ENCODE measurements around the gene LEAP2.
"Not testable (repeated sequence)": the region's sequence is repeated elsewhere in the genome, so short reads cannot be mapped to it uniquely, and the experiment has no call there.

LEAP2 gene

GRCh38 chr5:132840896-132841295 is 32.6 kb upstream of the LEAP2 start:
- DNase-seq (ENCODE audit: low spot score) = no peak

GRCh38 chr5:132841305-132841704 is 32.2 kb upstream of the LEAP2 start:
- DNase-seq (ENCODE audit: low spot score) = no peak

- DNase-seq (ENCODE audit: low spot score) = no peak
Observed at GRCh38 chr5:132848270-132848669, 25.2 kb upstream of the LEAP2 start.

DNA sequence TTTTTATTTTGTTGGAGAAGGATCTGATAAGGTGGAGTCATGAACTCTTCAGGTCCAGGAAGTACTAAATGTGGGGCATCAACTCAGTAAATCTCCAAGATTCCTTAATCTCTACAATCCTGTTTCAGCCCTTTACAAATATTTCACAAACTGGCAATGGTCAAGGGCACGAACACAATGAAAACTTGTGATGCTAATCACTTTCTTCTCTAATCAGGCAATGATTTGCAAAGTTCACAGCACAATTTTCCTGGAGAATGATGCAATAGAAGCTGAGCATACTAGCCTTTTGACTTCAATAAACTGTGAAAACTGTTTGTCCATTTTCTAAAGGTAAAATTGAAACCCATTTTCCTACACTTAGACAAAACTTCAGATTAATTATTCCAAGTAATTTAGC is 24.1 kb upstream of the LEAP2 start:
- no peak for DNase-seq (ENCODE audit: low spot score)

DNA sequence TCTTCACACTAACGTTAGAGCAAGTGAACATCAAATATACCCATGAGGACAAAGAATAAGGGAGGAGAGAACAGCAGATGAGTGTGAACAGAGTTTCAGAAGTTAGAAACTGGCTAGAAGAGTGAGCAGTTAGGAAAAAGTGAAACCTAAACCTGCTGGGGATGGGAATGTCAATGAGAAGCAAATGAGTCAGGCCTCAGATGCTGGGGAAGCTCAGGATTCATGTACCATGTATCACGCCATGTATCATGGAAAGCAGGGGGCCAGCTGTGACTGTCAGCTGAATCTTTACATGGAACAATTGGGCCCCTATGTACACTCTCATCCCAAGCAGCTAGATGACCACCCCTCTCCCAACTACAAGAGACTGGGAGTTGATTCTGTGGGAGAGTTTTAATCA is 23.4 kb upstream of the LEAP2 start:
- peak; percentile 45 for DNase-seq (ENCODE audit: low spot score)

DNA sequence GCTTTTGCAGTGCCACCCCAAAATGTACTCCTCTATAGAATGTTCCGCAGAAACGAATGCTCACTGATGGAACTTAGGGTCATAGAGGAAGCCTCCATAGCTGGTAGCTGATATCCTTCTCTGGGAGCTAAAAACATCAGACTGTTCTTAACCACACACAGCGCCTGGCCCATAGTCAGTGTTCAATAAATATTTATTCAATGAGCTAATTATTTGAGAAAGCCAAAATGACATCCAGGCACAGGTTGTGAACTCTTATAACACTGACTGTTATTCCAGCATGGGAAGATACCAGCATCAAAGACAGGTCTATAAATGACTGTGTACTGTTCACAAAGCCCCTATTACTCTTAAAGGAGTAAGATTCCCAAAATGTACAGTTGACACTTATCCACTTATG is 20.1 kb upstream of the LEAP2 start:
- DNase-seq (ENCODE audit: low spot score) = no peak

DNA sequence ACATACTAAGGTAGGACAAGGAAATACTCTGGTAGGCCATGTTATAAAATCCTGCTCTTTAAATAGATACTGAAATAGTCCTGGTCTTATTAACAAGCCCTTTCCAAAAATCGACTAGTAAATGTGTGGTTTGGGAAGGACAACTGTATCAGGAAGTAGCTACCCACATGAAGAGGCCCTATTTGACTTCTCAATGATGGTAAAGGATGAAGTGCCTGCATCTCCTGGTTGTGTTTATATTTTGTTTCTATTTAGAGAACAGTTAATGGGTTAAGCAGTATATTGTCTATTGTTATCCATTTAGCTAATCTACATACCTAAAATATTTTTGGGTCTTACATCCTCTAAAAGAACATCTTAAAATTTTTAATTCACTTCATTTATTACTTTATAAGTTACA is 19.7 kb upstream of the LEAP2 start:
- DNase-seq (ENCODE audit: low spot score) = no peak

DNA sequence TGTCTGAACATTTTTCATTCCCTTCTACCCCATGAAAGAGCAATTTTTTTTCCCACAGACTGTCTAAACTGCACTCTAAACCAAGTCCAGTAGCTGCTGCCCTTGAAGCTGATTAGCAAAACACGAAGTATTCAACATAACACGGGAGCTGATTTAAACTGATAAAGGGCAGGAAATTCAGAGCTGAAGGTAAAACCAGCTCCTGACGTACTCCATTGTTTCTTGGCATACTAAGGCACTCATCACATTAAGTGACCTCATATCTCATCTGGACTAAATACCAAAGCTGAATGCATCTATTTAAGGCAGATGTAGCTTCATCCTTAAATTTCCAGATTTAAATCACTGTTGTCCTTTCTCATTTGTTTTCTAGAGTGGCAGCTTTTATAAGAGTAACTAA is 19.2 kb upstream of the LEAP2 start:
- no peak for DNase-seq (ENCODE audit: low spot score)

DNA sequence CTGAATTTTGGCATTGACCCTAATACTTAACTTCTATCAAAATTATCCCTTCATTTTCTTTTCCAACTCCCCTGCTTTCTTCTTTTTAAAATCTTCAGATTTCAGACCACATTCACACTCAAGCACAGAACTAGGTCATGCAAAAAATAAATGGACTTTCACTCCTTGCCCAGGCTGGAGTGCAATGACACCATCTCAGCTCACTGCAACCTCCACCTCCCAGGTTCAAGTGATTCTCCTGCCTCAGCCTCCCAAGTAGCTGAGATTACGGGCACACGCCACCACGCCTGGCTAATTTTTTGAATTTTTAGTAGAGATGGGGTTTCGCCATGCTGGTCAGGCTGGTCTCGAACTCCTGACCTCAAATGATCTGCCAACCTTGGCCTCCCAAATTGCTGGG is 18.5 kb upstream of the LEAP2 start:
- not testable (repeated sequence) for DNase-seq (ENCODE audit: low spot score)

DNA sequence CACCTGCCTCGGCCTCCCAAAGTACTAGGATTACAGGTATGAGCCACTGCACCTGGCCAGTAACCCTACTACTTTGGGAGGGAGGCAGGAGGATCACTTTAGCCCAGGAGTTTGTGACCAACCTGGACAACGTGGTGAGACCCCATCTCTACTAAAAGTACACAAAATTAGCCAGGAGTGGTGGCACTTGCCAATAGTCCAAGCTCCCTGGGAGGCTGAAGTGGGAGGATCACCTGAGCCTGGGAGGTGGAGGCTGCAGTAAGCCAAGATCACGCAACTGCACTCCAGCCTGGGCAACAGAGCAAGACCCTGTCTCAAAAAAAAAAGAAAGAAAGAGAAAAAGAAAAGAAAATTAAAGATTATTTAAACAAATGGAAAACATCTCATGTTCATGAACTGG is 17.5 kb upstream of the LEAP2 start:
- no peak for DNase-seq (ENCODE audit: low spot score)

GRCh38 chr5:132859889-132860437 is 13.5 kb upstream of the LEAP2 start:
- DNase-seq (ENCODE audit: low spot score) = no peak

DNA sequence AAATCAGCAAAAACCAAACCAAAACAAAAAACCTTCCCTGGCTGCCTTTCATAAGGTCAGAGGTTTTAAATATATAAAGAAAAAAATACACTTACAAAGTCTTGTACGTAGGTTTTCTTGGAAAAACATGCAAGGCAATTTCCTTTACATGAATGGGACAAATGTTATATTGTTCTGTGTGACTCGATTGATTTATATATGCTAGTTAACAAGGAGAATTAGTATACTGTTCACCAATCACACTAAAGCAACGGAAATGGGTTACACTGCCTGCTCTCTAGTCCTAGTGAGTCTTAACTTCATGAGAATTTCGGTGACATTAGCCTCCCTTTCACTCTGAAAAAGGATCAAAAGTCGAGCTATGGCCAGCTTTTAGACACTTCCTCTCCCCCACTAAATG is 12.7 kb upstream of the LEAP2 start:
- DNase-seq (ENCODE audit: low spot score) = no peak

DNA sequence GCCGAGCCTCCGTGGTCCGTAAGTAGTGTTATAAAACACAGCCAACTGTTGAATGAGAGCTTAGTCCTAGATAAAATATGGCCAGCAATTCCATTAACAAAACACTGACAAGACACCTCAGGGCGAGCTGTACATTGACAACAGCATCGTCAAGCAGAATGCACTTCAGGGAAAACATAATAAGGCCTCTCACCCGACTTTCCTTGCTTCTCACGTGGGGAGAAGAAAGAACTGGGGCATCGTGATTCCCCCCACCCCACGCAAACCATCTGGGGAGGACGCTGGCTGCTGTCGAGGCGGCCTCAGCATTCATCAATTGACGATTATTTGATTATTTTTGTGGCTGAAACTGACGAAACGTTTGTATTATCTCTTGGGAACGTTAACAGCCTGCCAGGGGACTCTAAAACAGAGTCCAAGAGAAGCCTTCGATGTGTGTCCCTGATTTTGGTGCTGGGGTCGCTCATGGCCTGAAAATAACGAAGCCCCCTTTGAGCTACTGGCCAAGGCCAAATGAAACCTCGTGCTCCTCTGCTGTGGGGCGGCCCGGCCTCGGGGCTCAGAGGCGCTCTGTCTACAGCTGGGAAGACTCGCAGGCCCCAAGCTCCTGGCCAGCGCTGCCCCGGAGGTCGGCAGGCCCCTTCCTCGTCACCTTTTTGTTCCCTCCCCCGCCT is 7.7 kb upstream of the LEAP2 start:
- DNase-seq (ENCODE audit: low spot score) = no peak

- peak; percentile 99 for DNase-seq (ENCODE audit: low spot score)
Observed at GRCh38 chr5:132866342-132867045, 7.0 kb upstream of the LEAP2 start, which contains the start of the genes GDF9 and UQCRQ. TSS of gene GDF9 (minus strand) at chr5:132866469. CDS start at chr5:132864533, 1,936 bp downstream. TSS of gene UQCRQ (plus strand) at chr5:132866642. CDS start at chr5:132866882, 240 bp downstream.

- no peak for DNase-seq (ENCODE audit: low spot score)
Observed at GRCh38 chr5:132867046-132867451, 6.4 kb upstream of the LEAP2 start.

DNA sequence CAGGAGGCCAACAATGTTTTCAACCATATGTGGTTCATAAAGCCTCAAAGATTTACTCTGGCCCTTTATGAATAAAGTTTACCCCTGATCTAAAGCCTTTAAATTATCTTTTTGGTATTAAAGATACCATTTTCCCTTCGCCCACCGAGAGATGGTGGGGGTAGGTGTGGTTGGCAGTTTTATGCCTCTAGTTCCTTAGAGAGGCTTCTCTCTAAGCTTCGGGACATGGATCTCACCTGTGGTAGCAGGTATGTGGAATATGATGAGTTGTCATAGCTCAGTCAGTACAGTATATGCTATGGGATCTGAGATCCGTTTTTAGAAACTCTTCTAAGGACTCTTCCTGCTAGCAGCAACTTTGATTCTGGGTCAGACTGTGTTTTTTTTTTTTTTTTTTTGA is 4.7 kb upstream of the LEAP2 start:
- no peak for DNase-seq (ENCODE audit: low spot score)

DNA sequence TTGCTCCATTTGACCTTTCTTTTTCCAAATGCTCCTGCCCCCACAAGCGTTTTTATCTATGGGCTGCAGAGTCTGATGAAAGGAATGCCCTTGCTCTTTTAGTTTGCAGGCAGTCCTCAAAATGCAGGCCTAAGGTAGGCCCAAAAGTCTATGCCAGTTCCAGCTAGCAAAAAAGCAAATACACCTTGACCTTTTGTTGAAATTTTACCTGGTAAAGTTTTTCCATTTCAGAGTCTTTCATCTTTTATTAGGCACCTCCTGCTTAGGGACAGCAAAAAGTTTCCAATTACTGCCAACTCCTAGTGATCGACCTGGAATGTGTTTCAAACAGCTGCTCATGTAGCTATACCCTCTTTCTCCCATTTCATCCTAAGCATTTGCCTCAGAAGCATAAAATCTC is 2.7 kb upstream of the LEAP2 start:
- DNase-seq (ENCODE audit: low spot score) = no peak

DNA sequence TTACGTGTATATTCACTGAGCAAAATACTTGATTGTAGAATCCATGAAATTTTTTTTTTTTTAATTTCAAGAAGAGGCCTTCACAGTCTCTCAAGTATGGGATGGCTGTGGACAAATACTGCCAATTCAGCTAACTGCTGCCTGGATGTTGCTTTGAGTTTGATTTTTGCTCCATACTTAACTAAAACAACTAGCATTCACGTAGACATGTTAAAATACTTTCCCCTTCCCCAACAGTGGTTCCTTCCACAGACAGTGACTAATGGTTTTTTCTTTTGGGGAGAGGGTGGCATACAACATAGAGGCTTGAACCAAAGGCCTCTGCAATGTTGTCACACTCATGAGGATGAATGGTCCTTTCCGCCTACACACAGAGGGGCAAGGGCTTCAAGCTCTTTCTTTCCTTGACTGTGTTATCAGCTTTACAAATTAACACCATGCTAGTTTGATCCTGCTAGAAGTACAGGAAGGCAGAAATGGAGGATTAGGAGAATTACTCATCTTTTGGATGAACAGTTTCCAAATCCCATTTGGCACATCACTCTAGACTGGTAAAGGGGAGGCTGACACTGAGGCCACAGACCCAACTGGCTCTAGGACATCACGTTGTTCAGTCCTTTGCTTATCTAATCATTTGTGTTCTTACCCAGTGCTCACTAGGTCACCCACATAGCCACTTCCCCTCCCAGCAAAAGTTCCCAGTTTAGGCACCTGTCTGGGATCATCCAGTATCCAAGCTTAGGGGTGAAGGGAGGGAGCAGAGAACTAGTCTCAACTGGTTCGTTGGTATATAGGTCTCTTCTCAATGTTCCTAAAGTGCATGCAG is 1.8 kb upstream of the LEAP2 start:
- no peak for DNase-seq (ENCODE audit: low spot score)

GRCh38 chr5:132872788-132873118 is 715 bp upstream of the LEAP2 start:
- DNase-seq (ENCODE audit: low spot score) = no peak

DNA sequence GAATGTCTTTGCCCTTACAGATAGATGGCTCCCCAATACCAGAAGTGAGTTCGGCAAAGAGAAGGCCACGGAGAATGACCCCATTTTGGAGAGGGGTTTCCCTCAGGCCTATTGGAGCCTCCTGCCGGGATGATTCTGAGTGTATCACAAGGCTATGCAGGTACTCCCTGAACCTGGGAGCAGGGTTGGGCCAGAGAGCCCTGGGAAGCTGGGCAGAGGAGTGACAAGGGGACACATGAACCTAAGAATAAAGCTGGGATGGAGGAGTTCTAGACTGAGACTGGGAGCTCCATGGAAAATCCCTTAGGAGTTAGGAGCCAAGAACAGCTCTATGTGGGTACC is 433 bp downstream of the LEAP2 start:
- no peak for DNase-seq (ENCODE audit: low spot score)

DNA sequence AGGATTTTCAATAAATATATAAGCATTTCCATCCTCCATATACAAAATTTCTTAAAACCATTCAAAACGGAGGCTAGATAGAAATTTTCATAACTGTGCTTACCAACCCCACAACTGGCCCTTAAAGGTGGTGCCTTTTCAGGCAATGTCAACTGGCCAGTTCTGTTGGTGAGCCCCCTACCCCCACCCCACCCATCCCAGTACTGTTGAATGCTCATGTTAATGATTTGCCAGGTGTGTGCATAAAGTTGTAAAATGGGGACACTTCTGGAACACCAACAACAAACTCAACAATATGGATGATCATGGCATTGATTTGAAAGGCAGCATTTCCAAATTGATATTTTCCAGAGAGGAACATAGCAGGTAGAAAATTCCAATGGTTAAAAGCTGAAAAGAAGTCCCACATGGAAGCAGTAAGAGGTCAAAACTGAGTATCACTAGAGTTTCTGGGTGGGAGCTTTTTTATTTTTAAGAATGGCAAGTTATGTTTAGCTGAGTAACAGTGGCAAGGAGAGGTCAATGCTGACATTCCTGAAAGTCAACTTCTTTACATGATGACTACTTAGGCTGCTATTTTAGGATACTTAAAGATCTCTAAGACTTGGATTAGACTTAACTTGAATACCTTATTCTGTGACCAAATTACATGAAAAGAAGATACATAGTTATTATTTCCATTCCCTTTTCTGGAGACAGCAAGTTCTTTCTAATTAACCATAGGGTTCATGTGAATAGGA is 2.7 kb downstream of the LEAP2 start:
- peak; percentile 40 for DNase-seq (ENCODE audit: low spot score)

GRCh38 chr5:132877466-132877865 is 4.0 kb downstream of the LEAP2 start:
- no peak for DNase-seq (ENCODE audit: low spot score)
